Natural killer cell (primary cell): Measurements from ENCODE around the gene HEPN1. TPM values are rescaled to one million over a fixed set of nuclear protein-coding genes. Genes with fewer than 3 reads are reported as not detected.

Source experiments
- ATAC-seq, 3 donors: fragments of 150-1000 bp in 2 of 3; fragments of 200-7000 bp in 1 of 3; cut with Tn5 transposase; 1 replicate in 1 of 3; 2 replicates in 2 of 3; pipeline ENCODE4 v1.10.0; 2021; ENCODE audit warnings: mild to moderate bottlenecking in 2 of 3, moderate library complexity in 2 of 3
- DNase-seq, 2 donors: peaks; one replicate each; pipeline versions ENCODE4 v3.0.0 to v3.0.0-alpha.2; 2013 to 2021; ENCODE audit warnings: mixed read lengths in 1 of 2
- H3K27ac ChIP-seq: one replicate; pipeline ENCODE4 v1.5.1; 2013; ENCODE audit warnings: mild to moderate bottlenecking, low read length
- H3K27me3 ChIP-seq: one replicate; pipeline ENCODE4 v1.6.1; 2013; ENCODE audit warnings: low read length; ENCODE audit not compliant: control insufficient read depth, insufficient read depth
- H3K36me3 ChIP-seq: one replicate; pipeline ENCODE4 v1.6.1; 2013; ENCODE audit warnings: low read length; ENCODE audit not compliant: control insufficient read depth, insufficient read depth
- H3K4me1 ChIP-seq: one replicate; pipeline ENCODE4 v1.6.1; 2013; ENCODE audit warnings: low read length; ENCODE audit not compliant: control insufficient read depth, insufficient read depth
- H3K4me3 ChIP-seq: one replicate; pipeline ENCODE4 v1.5.1; 2013; ENCODE audit warnings: low read length
- H3K9me3 ChIP-seq: one replicate; pipeline ENCODE4 v1.6.1; 2013; ENCODE audit warnings: low read length; ENCODE audit not compliant: control insufficient read depth, insufficient read depth
- H3K27ac Mint-ChIP-seq, 2 donors: one replicate each; pipeline ENCODE4 v1.8.0; 2022; ENCODE audit warnings: mild to moderate bottlenecking in 2 of 2, mixed read lengths in 2 of 2, moderate library complexity in 1 of 2
- H3K27me3 Mint-ChIP-seq, 2 donors: one replicate each; pipeline ENCODE4 v1.8.0; 2022; ENCODE audit warnings: low read depth in 2 of 2, mixed read lengths in 2 of 2
- H3K36me3 Mint-ChIP-seq: one replicate; pipeline ENCODE4 v1.8.0; 2022; ENCODE audit warnings: mixed read lengths
- H3K4me1 Mint-ChIP-seq, 2 donors: one replicate each; pipeline ENCODE4 v1.8.0; 2022; ENCODE audit warnings: mixed read lengths in 2 of 2
- H3K4me3 Mint-ChIP-seq: one replicate; pipeline ENCODE4 v1.8.0; 2022; ENCODE audit warnings: mild to moderate bottlenecking, moderate library complexity, mixed read lengths
- H3K9me3 Mint-ChIP-seq, 2 donors: one replicate each; pipeline ENCODE4 v1.8.0; 2022; ENCODE audit warnings: mixed read lengths in 2 of 2
- CTCF ChIP-seq: fragments of 200-600 bp; IDR thresholded peaks from one replicate; pipeline ENCODE4 v1.8.0; 2022; ENCODE audit warnings: antibody characterized with exemption
- WGBS: methylation state at CpG from one replicate; pipeline ENCODE4 v1.1.7; 2013; ENCODE audit warnings: missing lambda C conversion rate; ENCODE audit not compliant: insufficient coverage; 5-methylcytosine and 5-hydroxymethylcytosine counted together
- intact Hi-C: fragments of 100-400 bp; cut with micrococcal nuclease; formaldehyde crosslinking; loops from one replicate; pipeline ENCODE4 v1.14.2; 2022
- total RNA-seq, 4 donors: library from RNA; stranded (reverse); fragments of 120-200 nt in 1 of 4; gene quantifications; one replicate each; pipeline versions ENCODE4 v1.2.3 to v1.2.4, GENCODE V29; 2013 to 2022

HEPN1 gene
- total RNA-seq, 3 donors from 2014 or later (not counting 1 experiment from before 2014, with no cell fraction given), result not detected

GRCh38 chr11:124872280-124872679 lies 46.8 kb upstream of the HEPN1 start:
- no peak for TF ChIP-seq CTCF
- H3K4me1 ChIP-seq, result peaks cover 26% of the 10 kb centered on the region
- no peak overlapping the region for H3K4me3 Mint-ChIP-seq
- 57% methylated on average over 8 of the region's 8 CpGs for WGBS
- no peak for DNase-seq
- no peak overlapping the region for H3K27ac Mint-ChIP-seq
- no peaks in the 10 kb centered on the region for H3K9me3 ChIP-seq
- no peak overlapping the region for H3K4me3 ChIP-seq
- H3K36me3 ChIP-seq, result no peaks in the 10 kb centered on the region
- peaks cover 62 to 64% of the 10 kb centered on the region in 2 donors for H3K27me3 Mint-ChIP-seq
- ATAC-seq, result no peak
- H3K4me1 Mint-ChIP-seq, result peaks cover 14 to 42% of the 10 kb centered on the region in 2 donors
- no peak overlapping the region for H3K27ac ChIP-seq
- H3K27me3 ChIP-seq, result peaks cover 35% of the 10 kb centered on the region
- no peaks in the 10 kb centered on the region for H3K9me3 Mint-ChIP-seq
- no peaks in the 10 kb centered on the region for H3K36me3 Mint-ChIP-seq
- intact Hi-C loops, result no loop called here

GRCh38 chr11:124872741-124873140 lies 46.3 kb upstream of the HEPN1 start:
- no peaks in the 10 kb centered on the region for H3K36me3 Mint-ChIP-seq
- TF ChIP-seq CTCF, result no peak
- H3K4me1 ChIP-seq, result peaks cover 31% of the 10 kb centered on the region
- H3K27ac ChIP-seq, result no peak overlapping the region
- WGBS, result 26% methylated on average over 9 of the region's 9 CpGs
- peaks cover 32% of the 10 kb centered on the region for H3K27me3 ChIP-seq
- H3K9me3 Mint-ChIP-seq, result no peaks in the 10 kb centered on the region
- no peaks in the 10 kb centered on the region for H3K36me3 ChIP-seq
- no peaks in the 10 kb centered on the region for H3K9me3 ChIP-seq
- intact Hi-C loops, result no loop called here
- H3K27ac Mint-ChIP-seq, result no peak overlapping the region
- peaks cover 14 to 45% of the 10 kb centered on the region in 2 donors for H3K4me1 Mint-ChIP-seq
- peaks cover 57 to 60% of the 10 kb centered on the region in 2 donors for H3K27me3 Mint-ChIP-seq
- DNase-seq (no peak), ATAC-seq (no peak)
- H3K4me3 ChIP-seq, result no peak overlapping the region
- H3K4me3 Mint-ChIP-seq, result no peak overlapping the region

- no peak overlapping the region for H3K4me3 ChIP-seq
- H3K27me3 Mint-ChIP-seq, result peaks cover 45 to 48% of the 10 kb centered on the region in 2 donors
- H3K27ac Mint-ChIP-seq, result no peak overlapping the region
- ATAC-seq (no peak), DNase-seq (no peak)
- H3K4me1 ChIP-seq, result peaks cover 25% of the 10 kb centered on the region
- intact Hi-C loops, result no loop called here
- H3K4me3 Mint-ChIP-seq, result peak overlapping the region; percentile 58
- H3K27me3 ChIP-seq, result peaks cover 20% of the 10 kb centered on the region
- WGBS, result 90% methylated on average over 8 of the region's 8 CpGs
- H3K4me1 Mint-ChIP-seq, result peaks cover 16 to 47% of the 10 kb centered on the region in 2 donors
- TF ChIP-seq CTCF, result no peak
- H3K36me3 ChIP-seq, result no peaks in the 10 kb centered on the region
- no peaks in the 10 kb centered on the region for H3K9me3 ChIP-seq
- H3K36me3 Mint-ChIP-seq, result no peaks in the 10 kb centered on the region
- H3K9me3 Mint-ChIP-seq, result no peaks in the 10 kb centered on the region
- no peak overlapping the region for H3K27ac ChIP-seq
Observed at GRCh38 chr11:124873951-124874350, 45.1 kb upstream of the HEPN1 start.
